K562 (cell line): Measurements from ENCODE around the gene SRC. TPM values are rescaled to one million over a fixed set of nuclear protein-coding genes. Genes with fewer than 3 reads are reported as not detected.
A peak's percentile ranks its signal among the peaks of the same experiment; 100 is the strongest.

Experiments used
- ATAC-seq: fragments of 200-7000 bp; cut with Tn5 transposase; 3 replicates; pipeline ENCODE4 v1.9.1; 2020; ENCODE audit warnings: moderate library complexity
- BruUV-seq: library from RNA; stranded (reverse); fragments of 400-500 nt; replicated peaks from 2 replicates; lab custom pipeline; 2021; lab: Mats Ljungman, UMichigan
- CTCF ChIA-PET: fragments of 300-600 bp; formaldehyde crosslinking; extraction: SDS; loops from one replicate; lab custom pipeline; 2021; ENCODE audit warnings: low intra/inter-chr PET ratio; lab: Yijun Ruan, JAX
- POLR2A ChIA-PET: fragments of 300-600, 350-650 bp; sonication (Branson Sonifier 250); formaldehyde crosslinking; extraction: SDS; loops from one replicate; lab custom pipeline; 2021; ENCODE audit warnings: antibody characterized with exemption, inconsistent platforms; lab: Yijun Ruan, JAX
- DNase-seq, 4 experiments: peaks; one replicate each; pipeline versions ENCODE4 v3.0.0 to v3.0.0-alpha.2; 2011 to 2018; ENCODE audit warnings: low spot score in 3 of 4, mixed read lengths in 3 of 4; ENCODE audit errors: extremely low read depth in 1 of 4
- FAIRE-seq: peaks from 2 replicates; lab custom pipeline; 2011; peaks lifted over from hg19 to GRCh38; lab: Jason Lieb, UNC
- H2AFZ ChIP-seq: 2 replicates; pipeline ENCODE4 v1.6.0; 2011; ENCODE audit warnings: low read depth, low read length, control low read depth, inconsistent platforms
- H3K27ac ChIP-seq: fragments of 200-600 bp; 3 replicates; pipeline ENCODE4 v1.8.0; 2011; ENCODE audit warnings: low read depth, mild to moderate bottlenecking, control low read depth, inconsistent platforms, low read length, moderate library complexity, mixed read lengths; ENCODE audit errors: extremely low read depth
- H3K27me3 ChIP-seq, 2 experiments: fragments of 300-600 bp in 1 of 2; 2 replicates in 1 of 2; 3 replicates in 1 of 2; pipeline versions ENCODE4 v1.6.0 to v1.8.0; 2011; ENCODE audit warnings: inconsistent platforms in 2 of 2, low read length in 2 of 2, mild to moderate bottlenecking in 1 of 2, mixed read lengths in 1 of 2, moderate library complexity in 1 of 2; ENCODE audit not compliant: control insufficient read depth in 2 of 2, insufficient read depth in 2 of 2
- H3K36me3 ChIP-seq: fragments of 300-600 bp; 3 replicates; pipeline ENCODE4 v1.8.0; 2011; ENCODE audit warnings: mild to moderate bottlenecking, low read length, inconsistent platforms; ENCODE audit not compliant: control insufficient read depth, insufficient read depth
- H3K4me1 ChIP-seq, 2 experiments: fragments of 200-600 bp in 1 of 2; replicated peaks in 1 of 2; 2 replicates in 1 of 2; 3 replicates in 1 of 2; pipeline versions ENCODE4 v1.5.1 to v1.8.0; 2011; ENCODE audit warnings: inconsistent platforms in 2 of 2, low read length in 2 of 2, mild to moderate bottlenecking in 1 of 2, mixed read lengths in 1 of 2, moderate library complexity in 1 of 2; ENCODE audit not compliant: control insufficient read depth in 2 of 2, insufficient read depth in 2 of 2
- H3K4me2 ChIP-seq: 2 replicates; pipeline ENCODE4 v1.6.1; 2011; ENCODE audit warnings: low read length, control low read depth, inconsistent platforms, mixed read lengths; ENCODE audit not compliant: insufficient read depth
- H3K4me3 ChIP-seq: fragments of 200-600 bp; sonication (generic), shearing (Covaris generic); 2 replicates; pipeline ENCODE4 v1.5.1; 2016; ENCODE audit warnings: control low read depth, inconsistent platforms
- H3K79me2 ChIP-seq: fragments of 200-600 bp; 3 replicates; pipeline ENCODE4 v1.8.0; 2011; ENCODE audit warnings: low read length, inconsistent platforms; ENCODE audit not compliant: control insufficient read depth, insufficient read depth
- H3K9ac ChIP-seq, 2 experiments: 2 replicates each; pipeline versions ENCODE4 v1.6.0 to v1.6.1; 2011; ENCODE audit warnings: low read depth in 2 of 2, low read length in 2 of 2, control low read depth in 1 of 2, inconsistent platforms in 1 of 2, mild to moderate bottlenecking in 1 of 2, mixed read lengths in 1 of 2; ENCODE audit not compliant: insufficient read depth in 1 of 2
- H3K9me1 ChIP-seq: one replicate; pipeline ENCODE4 v1.6.0; 2011; ENCODE audit warnings: inconsistent platforms, mild to moderate bottlenecking, low read length, moderate library complexity; ENCODE audit not compliant: control insufficient read depth, insufficient read depth
- H3K9me3 ChIP-seq: replicated peaks from 2 replicates; pipeline ENCODE4 v1.5.1; 2011; ENCODE audit warnings: low read depth, low read length, inconsistent platforms; ENCODE audit not compliant: control insufficient read depth, insufficient read depth
- H4K20me1 ChIP-seq: replicated peaks from 2 replicates; pipeline ENCODE4 v1.6.1; 2011; ENCODE audit warnings: low read length, inconsistent platforms, mixed read lengths; ENCODE audit not compliant: control insufficient read depth, insufficient read depth
- CBFA2T3 ChIP-seq: fragments of 450-650 bp; IDR thresholded peaks from 2 replicates; pipeline ENCODE4 v1.6.1; 2017
- COPS2 ChIP-seq: fragments of 450-650 bp; conservative IDR thresholded peaks from 2 replicates; pipeline ENCODE4 v1.6.1; 2016; ENCODE audit warnings: mild to moderate bottlenecking, moderate library complexity
- ELK1 ChIP-seq: sonication (generic); formaldehyde crosslinking; IDR thresholded peaks from 2 replicates; pipeline ENCODE4 v1.8.1; 2022; ENCODE audit warnings: missing genetic modification reagents
- EZH2 ChIP-seq: IDR thresholded peaks from 2 replicates; pipeline ENCODE4 v1.6.1; 2012; ENCODE audit warnings: low read depth, mild to moderate bottlenecking, inconsistent platforms, low read length, borderline replicate concordance
- FOXP4 ChIP-seq: sonication (generic); formaldehyde crosslinking; IDR thresholded peaks from 2 replicates; pipeline ENCODE4 v1.8.0; 2022; ENCODE audit warnings: mild to moderate bottlenecking, missing genetic modification reagents, borderline replicate concordance
- NR2F6 ChIP-seq: fragments of 450-650 bp; formaldehyde crosslinking; IDR thresholded peaks from 2 replicates; pipeline ENCODE4 v1.4.0; 2020; ENCODE audit warnings: mild to moderate bottlenecking
- SAFB2 ChIP-seq: fragments of 200-400 bp; formaldehyde crosslinking; IDR thresholded peaks from 2 replicates; pipeline ENCODE4 v1.6.1; 2018; ENCODE audit warnings: borderline replicate concordance, low read length, low read depth, moderate library complexity; ENCODE audit not compliant: severe bottlenecking
- TCF3 ChIP-seq: sonication (generic); formaldehyde crosslinking; IDR thresholded peaks from 2 replicates; pipeline ENCODE4 v1.4.0; 2020; ENCODE audit warnings: mild to moderate bottlenecking, missing genetic modification reagents
- ZNF644 ChIP-seq: fragments of 200-800 bp; sonication (Bioruptor generic); IDR thresholded peaks from 2 replicates; pipeline ENCODE4 v1.6.1; 2016; ENCODE audit warnings: low read depth, missing genetic modification characterization, missing compliant biosample characterization
- WGBS: fragments of 100-300 bp; shearing (Covaris generic); methylation state at CpG from one replicate; pipeline ENCODE4 v1.1.6; 2016; ENCODE audit warnings: low coverage, mixed read lengths; ENCODE audit not compliant: insufficient coverage; ENCODE audit errors: missing lambda C conversion rate; 5-methylcytosine and 5-hydroxymethylcytosine counted together
- in situ Hi-C: fragments of 300-500 bp; cut with MboI; formaldehyde crosslinking; loops from 4 replicates; pipeline ENCODE4 v1.15.0; 2018; ENCODE audit warnings: inconsistent platforms, mixed read lengths
- intact Hi-C: fragments of 100-400 bp; cut with micrococcal nuclease; formaldehyde crosslinking; loops from 2 replicates; pipeline ENCODE4 v1.14.2; 2022
- polyA plus RNA-seq, 8 experiments: library from polyadenylated mRNA; depleted of rRNA in 4 of 8; stranded (reverse) in 5 of 8; unstranded in 3 of 8; fragments of >200 nt; fragmentation: Nextera tagmentation in 2 of 8; fragmentation: Illumina TruSeq in 1 of 8; extraction: Ambion mirVana in 2 of 8; extraction: Trizol in 1 of 8; gene quantifications; 2 replicates each; pipeline versions ENCODE4 v1.2.1 to v1.2.3, GENCODE V29; 2011 to 2014; ENCODE audit warnings: inconsistent platforms in 1 of 8, missing spikeins in 1 of 8
- total RNA-seq, 7 experiments: library from RNA; depleted of rRNA in 6 of 7; stranded (reverse); fragments of >200 nt in 6 of 7; fragmentation: Illumina TruSeq in 2 of 7; extraction: Trizol in 2 of 7; gene quantifications; 2 replicates each; pipeline versions ENCODE4 v1.2.1 to v1.2.3, GENCODE V29; 2011 to 2021; ENCODE audit warnings: low replicate concordance in 1 of 7
- TF ChIP-seq, protein P1 (sequence below): sonication (generic); formaldehyde crosslinking; IDR thresholded peaks from 2 replicates; pipeline ENCODE4 v1.8.1; 2023; ENCODE audit warnings: mild to moderate bottlenecking, missing genetic modification reagents
- TF ChIP-seq, protein P2 (sequence below): fragments of 450-650 bp; IDR thresholded peaks from 2 replicates; pipeline ENCODE4 v1.6.1; 2016; ENCODE audit warnings: antibody characterized with exemption

The SRC gene
- total and polyA plus RNA-seq, 9 of the 15 experiments (the other 6 are each of a cell fraction or from before 2014, with no cell fraction given) = 0.06 to 8.5 (median 3.1) TPM

- TF ChIP-seq ELK1 (CRISPR knock-in tag) = no peak
- TF ChIP-seq COPS2 = no peak
- no peak for TF ChIP-seq EZH2
- no peak for TF ChIP-seq ZNF644
These were observed 47.4 kb downstream of the SRC start (continued) for GRCh38 chr20:37393196-37393862.

GRCh38 chr20:37393863-37394542 lies 48.1 kb downstream of the SRC start:
- CTCF ChIA-PET = no interaction called here
- no peak for ATAC-seq
- Histone ChIP-seq H3K9me3 (no peaks in the 10 kb centered on the region), H3K9ac (peak overlapping the region in 1 of 2 experiments; percentile 86; a peak in 2 of 4 replicates), H3K27me3 (no peaks in the 10 kb centered on the region), H3K27ac (no peak overlapping the region), H4K20me1 (0 out of 2 replicates have a peak, but pooled peaks cover 3% of the 10 kb centered on the region), H3K4me2 (no peak overlapping the region), H2AFZ (no peak overlapping the region), H3K9me1 (no peaks in the 10 kb centered on the region), H3K79me2 (no peaks in the 10 kb centered on the region), H3K4me1 (peaks cover 13 to 67% of the 10 kb centered on the region in 2 experiments; a peak in 3 of 5 replicates), H3K4me3 (no peak overlapping the region), H3K36me3 (no peaks in the 10 kb centered on the region)
- intact Hi-C loops = loop anchor here (5.0 kb wide), 1 partner anchor 133 kb away; the partner anchor contains the start of gene BLCAP
- peak; percentile 32; the same call in 1 of the 2 replicates for TF ChIP-seq TCF3
- no peak for TF ChIP-seq NR2F6
- TF ChIP-seq, protein P1, sequence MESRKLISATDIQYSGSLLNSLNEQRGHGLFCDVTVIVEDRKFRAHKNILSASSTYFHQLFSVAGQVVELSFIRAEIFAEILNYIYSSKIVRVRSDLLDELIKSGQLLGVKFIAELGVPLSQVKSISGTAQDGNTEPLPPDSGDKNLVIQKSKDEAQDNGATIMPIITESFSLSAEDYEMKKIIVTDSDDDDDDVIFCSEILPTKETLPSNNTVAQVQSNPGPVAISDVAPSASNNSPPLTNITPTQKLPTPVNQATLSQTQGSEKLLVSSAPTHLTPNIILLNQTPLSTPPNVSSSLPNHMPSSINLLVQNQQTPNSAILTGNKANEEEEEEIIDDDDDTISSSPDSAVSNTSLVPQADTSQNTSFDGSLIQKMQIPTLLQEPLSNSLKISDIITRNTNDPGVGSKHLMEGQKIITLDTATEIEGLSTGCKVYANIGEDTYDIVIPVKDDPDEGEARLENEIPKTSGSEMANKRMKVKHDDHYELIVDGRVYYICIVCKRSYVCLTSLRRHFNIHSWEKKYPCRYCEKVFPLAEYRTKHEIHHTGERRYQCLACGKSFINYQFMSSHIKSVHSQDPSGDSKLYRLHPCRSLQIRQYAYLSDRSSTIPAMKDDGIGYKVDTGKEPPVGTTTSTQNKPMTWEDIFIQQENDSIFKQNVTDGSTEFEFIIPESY = 0 out of 2 replicates have a peak, but pooled peaks have one; percentile 19
- TF ChIP-seq, protein P2, sequence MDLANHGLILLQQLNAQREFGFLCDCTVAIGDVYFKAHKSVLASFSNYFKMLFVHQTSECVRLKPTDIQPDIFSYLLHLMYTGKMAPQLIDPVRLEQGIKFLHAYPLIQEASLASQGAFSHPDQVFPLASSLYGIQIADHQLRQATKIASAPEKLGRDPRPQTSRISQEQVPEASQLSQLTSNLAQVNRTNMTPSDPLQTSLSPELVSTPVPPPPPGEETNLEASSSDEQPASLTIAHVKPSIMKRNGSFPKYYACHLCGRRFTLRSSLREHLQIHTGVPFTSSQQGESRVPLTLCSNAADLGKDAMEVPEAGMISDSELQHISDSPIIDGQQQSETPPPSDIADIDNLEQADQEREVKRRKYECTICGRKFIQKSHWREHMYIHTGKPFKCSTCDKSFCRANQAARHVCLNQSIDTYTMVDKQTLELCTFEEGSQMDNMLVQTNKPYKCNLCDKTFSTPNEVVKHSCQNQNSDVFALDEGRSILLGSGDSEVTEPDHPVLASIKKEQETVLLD = no peak
- no peak for TF ChIP-seq SAFB2
- TF ChIP-seq FOXP4 (CRISPR knock-in tag) = 0 out of 2 replicates have a peak, but pooled peaks have one; percentile 40
- peak; percentile 26 for TF ChIP-seq CBFA2T3
- in situ Hi-C loops = no loop called here
- POLR2A ChIA-PET = interaction anchor here (0.7 kb wide), 1 partner anchor 68 kb away, joined by 5 read pairs; no protein-coding TSS in a partner anchor
- DNase-seq = no peak
- 54% methylated on average over 20 of the region's 22 CpGs for WGBS
- BruUV-seq = no TSS peak
- peak; percentile 70 for FAIRE-seq
